A673 (cell line): Measurements from ENCODE around the gene UCK2. TPM values are rescaled to one million over a fixed set of nuclear protein-coding genes. Genes with fewer than 3 reads are reported as not detected.

Experiments
- BruUV-seq: library from RNA; stranded (reverse); fragments of 400-500 nt; replicated peaks from 2 replicates; lab custom pipeline; 2021; lab: Mats Ljungman, UMichigan
- CTCF ChIA-PET: fragments of 300-600 bp; sonication (Branson Sonifier 250); formaldehyde crosslinking; loops from one replicate; lab custom pipeline; 2022; ENCODE audit warnings: antibody characterized with exemption; lab: Charles Lee
- POLR2A ChIA-PET: fragments of 300-600 bp; sonication (Branson Sonifier 250); formaldehyde crosslinking; loops from one replicate; lab custom pipeline; 2022; ENCODE audit warnings: antibody characterized with exemption; ENCODE audit not compliant: low non-redundant PET; lab: Charles Lee
- DNase-seq: peaks from one replicate; pipeline ENCODE4 v3.0.0-alpha.2; 2015; ENCODE audit warnings: low spot score
- H3K27ac ChIP-seq: fragments of 200-600 bp; sonication (generic); 2 replicates; pipeline ENCODE4 v1.5.1; 2016; ENCODE audit warnings: mixed run types, low read depth, mild to moderate bottlenecking, mixed read lengths, antibody characterized with exemption, low read length; ENCODE audit not compliant: poor library complexity, severe bottlenecking
- H3K27me3 ChIP-seq: fragments of 200-600 bp; sonication (generic); replicated peaks from 2 replicates; pipeline ENCODE4 v1.6.1; 2017; ENCODE audit warnings: mixed run types, low read depth, mild to moderate bottlenecking, mixed read lengths, antibody characterized with exemption, low read length; ENCODE audit not compliant: insufficient read depth, poor library complexity
- H3K36me3 ChIP-seq: fragments of 200-600 bp; sonication (generic); 2 replicates; pipeline ENCODE4 v1.6.1; 2016; ENCODE audit warnings: mixed run types, mild to moderate bottlenecking, mixed read lengths, antibody characterized with exemption, low read length; ENCODE audit not compliant: insufficient read depth, poor library complexity, severe bottlenecking
- H3K4me1 ChIP-seq: fragments of 200-600 bp; sonication (generic); 2 replicates; pipeline ENCODE4 v1.6.1; 2017; ENCODE audit warnings: mixed run types, mild to moderate bottlenecking, mixed read lengths, antibody characterized with exemption, low read length; ENCODE audit not compliant: insufficient read depth, poor library complexity, severe bottlenecking
- H3K4me3 ChIP-seq: fragments of 200-600 bp; sonication (generic); 2 replicates; pipeline ENCODE4 v1.5.1; 2016; ENCODE audit warnings: low read depth, mixed run types, mild to moderate bottlenecking, mixed read lengths, low read length; ENCODE audit not compliant: poor library complexity, severe bottlenecking
- H3K9me3 ChIP-seq: fragments of 200-600 bp; sonication (generic); 2 replicates; pipeline ENCODE4 v1.6.1; 2016; ENCODE audit warnings: mixed run types, low read depth, mild to moderate bottlenecking, mixed read lengths, antibody characterized with exemption, low read length; ENCODE audit not compliant: poor library complexity, severe bottlenecking
- CTCF ChIP-seq: fragments of 300-800, 200-600 bp; sonication (generic); conservative IDR thresholded peaks from 2 replicates; pipeline ENCODE4 v1.5.1; 2017; ENCODE audit warnings: low read depth, mild to moderate bottlenecking, antibody characterized with exemption, low read length, moderate library complexity, mixed read lengths
- EZH2 ChIP-seq: fragments of 200-600 bp; sonication (generic); IDR thresholded peaks from 2 replicates; pipeline ENCODE4 v1.6.1; 2017; ENCODE audit warnings: borderline replicate concordance, low read depth, mild to moderate bottlenecking, mixed read lengths, antibody characterized with exemption, low read length; ENCODE audit not compliant: poor library complexity, severe bottlenecking
- intact Hi-C: fragments of 100-400 bp; cut with micrococcal nuclease; formaldehyde crosslinking; loops from one replicate; pipeline ENCODE4 v1.10.0; 2022; ENCODE audit not compliant: unreplicated experiment
- total RNA-seq: library from RNA; stranded (reverse); gene quantifications from 2 replicates; pipeline ENCODE4 v1.2.3, GENCODE V29; 2021

Gene UCK2
- total RNA-seq, 1 experiment from 2014 or later, result 78.7 TPM

GRCh38 chr1:165882168-165882837 lies 54.9 kb downstream of the UCK2 start:
- no peak overlapping the region for H3K27ac ChIP-seq
- H3K9me3 ChIP-seq, result peaks cover 7% of the 10 kb centered on the region
- TF ChIP-seq EZH2, result no peak
- TF ChIP-seq CTCF, result no peak
- H3K4me3 ChIP-seq, result no peak overlapping the region
- BruUV-seq, result no TSS peak
- no peaks in the 10 kb centered on the region for H3K27me3 ChIP-seq
- POLR2A ChIA-PET, result no interaction called here
- no peaks in the 10 kb centered on the region for H3K4me1 ChIP-seq
- no peak for DNase-seq
- intact Hi-C loops, result no loop called here
- CTCF ChIA-PET, result no interaction called here
- no peaks in the 10 kb centered on the region for H3K36me3 ChIP-seq

GRCh38 chr1:165883056-165883455 lies 55.6 kb downstream of the UCK2 start:
- Histone ChIP-seq H3K4me1 (no peaks in the 10 kb centered on the region), H3K9me3 (peaks cover under 1% of the 10 kb centered on the region), H3K27me3 (no peaks in the 10 kb centered on the region), H3K36me3 (no peaks in the 10 kb centered on the region), H3K27ac (no peak overlapping the region), H3K4me3 (no peak overlapping the region)
- POLR2A ChIA-PET, result no interaction called here
- no peak for DNase-seq
- no TSS peak for BruUV-seq
- intact Hi-C loops, result no loop called here
- TF ChIP-seq CTCF (no peak), EZH2 (no peak)
- CTCF ChIA-PET, result no interaction called here

GRCh38 chr1:165884009-165884689 lies 56.7 kb downstream of the UCK2 start:
- TF ChIP-seq EZH2 (no peak), CTCF (no peak)
- Histone ChIP-seq H3K36me3 (no peaks in the 10 kb centered on the region), H3K27me3 (no peaks in the 10 kb centered on the region), H3K27ac (no peak overlapping the region), H3K4me3 (no peak overlapping the region), H3K4me1 (no peaks in the 10 kb centered on the region), H3K9me3 (no peaks in the 10 kb centered on the region)
- no peak for DNase-seq
- ChIA-PET POLR2A (no interaction called here), CTCF (no interaction called here)
- no TSS peak for BruUV-seq
- intact Hi-C loops, result no loop called here
